GM18507 (cell line): ENCODE measurements around the gene NUS1.
"Not testable (repeated sequence)": the region's sequence is repeated elsewhere in the genome, so short reads cannot be mapped to it uniquely, and the experiment has no call there.

Experiments used
- DNase-seq: peaks from one replicate; pipeline ENCODE4 v3.0.0; 2011; ENCODE audit warnings: low read depth; ENCODE audit not compliant: insufficient read length; ENCODE audit errors: extremely low spot score
- FAIRE-seq: peaks from 2 replicates; lab custom pipeline; 2011; peaks lifted over from hg19 to GRCh38; lab: Jason Lieb, UNC

NUS1 gene

GRCh38 chr6:117706504-117706903 lies 31.2 kb downstream of the NUS1 start:
- DNase-seq = no peak

GRCh38 chr6:117706936-117707509 lies 31.8 kb downstream of the NUS1 start:
- FAIRE-seq = peak; percentile 78

More at GRCh38 chr6:117706504-117706903, 31.2 kb downstream of the NUS1 start:
- FAIRE-seq = no peak

DNA sequence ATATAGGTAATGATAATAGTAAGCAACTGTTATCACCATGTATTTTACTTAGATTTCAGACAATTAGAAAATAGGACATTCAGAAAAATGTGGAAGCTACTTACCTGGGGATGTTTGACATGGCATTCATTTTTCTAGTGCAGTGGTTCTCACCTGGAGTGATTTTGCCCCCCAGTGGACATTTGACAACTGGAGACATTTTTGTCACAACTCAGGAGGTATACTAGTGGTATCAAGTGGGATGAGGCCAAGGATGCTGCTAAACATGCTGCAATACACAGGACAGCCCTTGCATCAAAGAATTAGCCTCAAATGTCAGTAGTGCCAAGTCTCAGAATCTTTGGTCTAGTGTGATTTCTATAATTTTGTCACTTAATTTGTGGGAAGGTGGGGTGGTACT lies 36.1 kb downstream of the NUS1 start:
- FAIRE-seq = no peak
- no peak for DNase-seq

More at GRCh38 chr6:117706936-117707509, 31.8 kb downstream of the NUS1 start:
- DNase-seq = not testable (repeated sequence)

DNA sequence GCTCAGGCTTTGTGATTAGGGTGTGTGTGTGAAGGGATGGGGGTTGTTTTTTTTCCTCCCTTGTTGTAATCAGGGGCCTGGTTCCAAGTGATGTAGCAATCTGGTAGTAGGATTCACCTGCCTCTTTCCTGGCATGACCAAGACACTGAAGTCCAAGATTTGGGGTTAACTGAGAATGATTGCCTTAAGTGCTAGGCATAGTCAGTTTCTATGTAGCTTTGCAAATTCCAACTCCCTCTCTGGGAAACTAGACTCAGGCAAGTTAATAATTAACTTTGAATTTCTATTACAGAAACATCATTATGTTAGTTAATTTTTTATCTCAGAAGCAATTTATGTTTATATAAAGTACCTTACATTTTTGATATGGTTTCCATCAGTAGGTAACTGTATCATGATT lies 43.6 kb downstream of the NUS1 start:
- DNase-seq = no peak

DNA sequence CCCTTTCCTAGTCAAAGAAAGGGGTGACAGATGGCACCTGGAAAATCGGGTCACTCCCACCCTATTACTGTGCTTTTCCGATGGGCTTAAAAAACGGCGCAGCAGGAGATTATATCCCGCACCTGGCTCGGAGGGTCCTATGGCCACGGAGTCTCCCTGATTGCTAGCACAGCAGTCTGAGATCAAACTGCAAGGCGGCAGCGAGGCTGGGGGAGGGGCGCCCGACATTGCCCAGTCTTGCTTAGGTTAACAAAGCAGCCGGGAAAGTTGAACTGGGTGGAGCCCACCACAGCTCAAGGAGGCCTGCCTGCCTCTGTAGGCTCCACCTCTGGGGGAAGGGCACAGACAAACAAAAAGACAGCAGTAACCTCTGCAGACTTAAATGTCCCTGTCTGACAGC lies 46.3 kb downstream of the NUS1 start:
- not testable (repeated sequence) for DNase-seq, FAIRE-seq

More for the DNA sequence above, 43.6 kb downstream of the NUS1 start:
- no peak for FAIRE-seq

DNA sequence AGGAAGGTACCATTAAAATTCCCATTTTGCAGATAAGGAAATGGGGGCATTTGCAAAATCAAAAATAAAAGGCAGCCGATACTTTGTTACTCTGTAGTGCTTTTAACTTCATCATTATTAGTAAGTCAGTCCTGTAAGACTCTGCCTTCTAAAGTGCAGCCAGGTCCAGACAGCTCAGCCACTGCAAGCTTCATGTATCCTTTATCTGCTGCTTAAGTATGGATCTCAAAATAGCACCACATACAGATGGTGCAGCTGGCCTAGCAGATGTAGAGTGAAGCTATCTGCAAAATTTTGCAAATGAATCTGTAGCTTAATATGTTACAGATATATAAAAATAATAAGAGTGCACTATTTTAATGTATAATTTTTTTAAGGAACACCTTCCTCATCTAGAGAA lies 53.4 kb downstream of the NUS1 start:
- FAIRE-seq = no peak

GRCh38 chr6:117729613-117730012 lies 54.3 kb downstream of the NUS1 start:
- no peak for DNase-seq
- FAIRE-seq = no peak

More for the DNA sequence above, 53.4 kb downstream of the NUS1 start:
- no peak for DNase-seq

GRCh38 chr6:117733341-117733740 lies 58.1 kb downstream of the NUS1 start:
- no peak for FAIRE-seq
- no peak for DNase-seq

GRCh38 chr6:117739869-117740268 lies 64.6 kb downstream of the NUS1 start:
- DNase-seq (no peak), FAIRE-seq (no peak)

DNA sequence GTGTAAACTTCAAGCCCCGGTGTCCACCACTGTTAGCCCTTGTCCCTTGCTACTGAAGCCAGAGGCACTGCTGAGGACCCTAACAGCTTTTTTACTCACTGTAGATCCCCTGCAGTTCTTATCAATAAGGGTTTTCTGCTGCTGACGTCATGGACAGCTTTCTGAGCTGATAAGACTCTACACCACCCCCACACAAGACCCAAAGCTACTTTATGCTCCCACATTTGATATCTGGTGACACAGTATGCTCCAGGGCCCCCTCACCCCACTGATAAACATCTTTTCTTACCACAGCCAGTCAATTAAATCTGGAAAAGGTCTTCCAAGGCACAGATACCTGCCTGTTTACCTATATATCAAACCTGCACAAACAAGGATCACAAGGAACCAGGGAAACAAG lies 65.3 kb downstream of the NUS1 start:
- no peak for FAIRE-seq
- DNase-seq = no peak

DNA sequence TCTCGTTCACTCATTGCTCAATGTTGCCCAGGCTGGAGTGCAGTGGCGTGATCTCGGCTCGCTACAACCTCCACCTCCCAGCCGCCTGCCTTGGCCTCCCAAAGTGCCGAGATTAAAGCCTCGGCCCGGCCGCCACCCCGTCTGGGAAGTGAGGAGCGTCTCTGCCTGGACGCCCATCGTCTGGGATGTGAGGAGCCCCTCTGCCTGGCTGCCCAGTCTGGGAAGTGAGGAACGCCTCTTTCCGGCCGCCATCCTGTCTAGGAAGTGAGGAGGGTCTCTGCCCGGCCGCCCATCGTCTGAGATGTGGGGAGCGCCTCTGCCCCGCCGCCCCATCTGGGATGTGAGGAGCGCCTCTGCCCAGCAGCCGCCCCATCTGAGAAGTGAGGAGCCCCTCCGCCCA lies 75.4 kb downstream of the NUS1 start:
- FAIRE-seq = not testable (repeated sequence)

More for the DNA sequence above, 75.4 kb downstream of the NUS1 start:
- not testable (repeated sequence) for DNase-seq
